ENCODE data around the gene FGG.

Gene FGG

DNA sequence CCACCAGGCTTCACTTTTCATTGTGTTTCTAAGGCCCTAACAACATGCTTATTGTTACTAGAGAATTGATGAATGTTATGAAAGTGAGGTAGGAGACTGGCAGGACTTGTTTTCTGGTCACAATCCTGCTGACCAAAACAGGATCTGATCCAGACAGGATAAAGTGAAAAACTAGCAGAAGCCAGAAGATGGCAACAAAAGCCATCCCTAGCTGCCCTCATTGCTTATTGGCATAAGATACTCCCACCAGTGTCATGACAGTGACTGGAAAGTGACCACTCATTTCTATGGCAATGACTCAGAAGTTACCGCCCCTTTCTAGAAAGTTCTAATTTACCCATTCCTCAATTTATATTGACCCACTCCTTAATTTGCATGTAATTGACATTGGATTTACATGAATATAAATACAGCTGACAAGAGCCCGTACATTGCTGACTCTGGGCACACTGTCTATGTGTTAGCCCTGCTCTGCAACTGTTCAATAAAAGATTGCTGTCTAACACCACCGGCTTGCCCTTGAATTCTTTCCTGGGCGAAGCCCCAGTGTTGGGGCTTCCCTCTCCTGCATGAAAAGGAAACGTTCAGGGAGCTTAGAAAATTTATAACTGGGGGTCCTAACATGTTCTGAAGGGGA lies 30.0 kb upstream of the FGG start:
- TF ChIP-seq, protein P1, sequence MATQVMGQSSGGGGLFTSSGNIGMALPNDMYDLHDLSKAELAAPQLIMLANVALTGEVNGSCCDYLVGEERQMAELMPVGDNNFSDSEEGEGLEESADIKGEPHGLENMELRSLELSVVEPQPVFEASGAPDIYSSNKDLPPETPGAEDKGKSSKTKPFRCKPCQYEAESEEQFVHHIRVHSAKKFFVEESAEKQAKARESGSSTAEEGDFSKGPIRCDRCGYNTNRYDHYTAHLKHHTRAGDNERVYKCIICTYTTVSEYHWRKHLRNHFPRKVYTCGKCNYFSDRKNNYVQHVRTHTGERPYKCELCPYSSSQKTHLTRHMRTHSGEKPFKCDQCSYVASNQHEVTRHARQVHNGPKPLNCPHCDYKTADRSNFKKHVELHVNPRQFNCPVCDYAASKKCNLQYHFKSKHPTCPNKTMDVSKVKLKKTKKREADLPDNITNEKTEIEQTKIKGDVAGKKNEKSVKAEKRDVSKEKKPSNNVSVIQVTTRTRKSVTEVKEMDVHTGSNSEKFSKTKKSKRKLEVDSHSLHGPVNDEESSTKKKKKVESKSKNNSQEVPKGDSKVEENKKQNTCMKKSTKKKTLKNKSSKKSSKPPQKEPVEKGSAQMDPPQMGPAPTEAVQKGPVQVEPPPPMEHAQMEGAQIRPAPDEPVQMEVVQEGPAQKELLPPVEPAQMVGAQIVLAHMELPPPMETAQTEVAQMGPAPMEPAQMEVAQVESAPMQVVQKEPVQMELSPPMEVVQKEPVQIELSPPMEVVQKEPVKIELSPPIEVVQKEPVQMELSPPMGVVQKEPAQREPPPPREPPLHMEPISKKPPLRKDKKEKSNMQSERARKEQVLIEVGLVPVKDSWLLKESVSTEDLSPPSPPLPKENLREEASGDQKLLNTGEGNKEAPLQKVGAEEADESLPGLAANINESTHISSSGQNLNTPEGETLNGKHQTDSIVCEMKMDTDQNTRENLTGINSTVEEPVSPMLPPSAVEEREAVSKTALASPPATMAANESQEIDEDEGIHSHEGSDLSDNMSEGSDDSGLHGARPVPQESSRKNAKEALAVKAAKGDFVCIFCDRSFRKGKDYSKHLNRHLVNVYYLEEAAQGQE (IDR thresholded peaks at IDR 0.05; ENCODE audit: low read depth), result no peak
- no peak for TF ChIP-seq MAX (IDR thresholded peaks at IDR 0.05)
- TF ChIP-seq ZBTB7A (IDR thresholded peaks at IDR 0.05; ENCODE audit: low read depth), result no peak
- TF ChIP-seq YY1 (IDR thresholded peaks at IDR 0.05; ENCODE audit: low read depth), result no peak
- no peak for TF ChIP-seq TEAD4 (IDR thresholded peaks at IDR 0.05)
- no peak for TF ChIP-seq EP300 (IDR thresholded peaks at IDR 0.05; ENCODE audit: borderline replicate concordance)
- no peak for TF ChIP-seq NFIC (IDR thresholded peaks at IDR 0.05)
- TF ChIP-seq TCF12 (IDR thresholded peaks at IDR 0.05; ENCODE audit: low read depth), result no peak

GRCh38 chr4:154640999-154641398 lies 28.5 kb upstream of the FGG start:
- TF ChIP-seq TCF12 (IDR thresholded peaks at IDR 0.05; ENCODE audit: low read depth), result no peak
- no peak for TF ChIP-seq EGR1 (IDR thresholded peaks at IDR 0.05)
- no peak for TF ChIP-seq CEBPB (IDR thresholded peaks at IDR 0.05)
- no peak for TF ChIP-seq YY1 (IDR thresholded peaks at IDR 0.05; ENCODE audit: low read depth)
- TF ChIP-seq MAX (IDR thresholded peaks at IDR 0.05), result no peak
- no peak for TF ChIP-seq NFIC (IDR thresholded peaks at IDR 0.05)
- no peak for TF ChIP-seq CREB1 (IDR thresholded peaks at IDR 0.05; ENCODE audit: low read depth)

GRCh38 chr4:154634058-154634457 lies 21.6 kb upstream of the FGG start:
- TF ChIP-seq TEAD4 (IDR thresholded peaks at IDR 0.05), result no peak
- TF ChIP-seq EGR1 (IDR thresholded peaks at IDR 0.05), result no peak
- TF ChIP-seq, protein P1 (IDR thresholded peaks at IDR 0.05; ENCODE audit: low read depth), result no peak
- no peak for TF ChIP-seq MAX (IDR thresholded peaks at IDR 0.05)
- TF ChIP-seq RAD21 (IDR thresholded peaks at IDR 0.05; ENCODE audit: low read depth), result no peak
- no peak for TF ChIP-seq TAF1 (IDR thresholded peaks at IDR 0.05; ENCODE audit: low read depth)
- TF ChIP-seq, protein P2, sequence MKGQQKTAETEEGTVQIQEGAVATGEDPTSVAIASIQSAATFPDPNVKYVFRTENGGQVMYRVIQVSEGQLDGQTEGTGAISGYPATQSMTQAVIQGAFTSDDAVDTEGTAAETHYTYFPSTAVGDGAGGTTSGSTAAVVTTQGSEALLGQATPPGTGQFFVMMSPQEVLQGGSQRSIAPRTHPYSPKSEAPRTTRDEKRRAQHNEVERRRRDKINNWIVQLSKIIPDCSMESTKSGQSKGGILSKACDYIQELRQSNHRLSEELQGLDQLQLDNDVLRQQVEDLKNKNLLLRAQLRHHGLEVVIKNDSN (IDR thresholded peaks at IDR 0.05), result no peak
- no peak for TF ChIP-seq ZBTB7A (IDR thresholded peaks at IDR 0.05; ENCODE audit: low read depth)
- TF ChIP-seq EP300 (IDR thresholded peaks at IDR 0.05; ENCODE audit: borderline replicate concordance), result no peak
- TF ChIP-seq FOXM1 (IDR thresholded peaks at IDR 0.05; ENCODE audit: borderline replicate concordance, low read depth), result no peak
- no peak for TF ChIP-seq YY1 (IDR thresholded peaks at IDR 0.05; ENCODE audit: low read depth)
- TF ChIP-seq CEBPB (IDR thresholded peaks at IDR 0.05), result no peak
- TF ChIP-seq TCF12 (IDR thresholded peaks at IDR 0.05; ENCODE audit: low read depth), result no peak
- TF ChIP-seq CREB1 (IDR thresholded peaks at IDR 0.05; ENCODE audit: low read depth), result no peak

GRCh38 chr4:154631828-154632227 lies 19.4 kb upstream of the FGG start:
- TF ChIP-seq, protein P1 (IDR thresholded peaks at IDR 0.05; ENCODE audit: low read depth), result no peak
- TF ChIP-seq TCF12 (IDR thresholded peaks at IDR 0.05; ENCODE audit: low read depth) (no peak), ZBTB7A (IDR thresholded peaks at IDR 0.05; ENCODE audit: low read depth) (no peak), TAF1 (IDR thresholded peaks at IDR 0.05; ENCODE audit: low read depth) (no peak), NFIC (IDR thresholded peaks at IDR 0.05) (no peak), EGR1 (IDR thresholded peaks at IDR 0.05) (no peak), MAX (IDR thresholded peaks at IDR 0.05) (no peak), TEAD4 (IDR thresholded peaks at IDR 0.05) (no peak), CREB1 (IDR thresholded peaks at IDR 0.05; ENCODE audit: low read depth) (no peak), FOXM1 (IDR thresholded peaks at IDR 0.05; ENCODE audit: borderline replicate concordance, low read depth) (no peak), EP300 (IDR thresholded peaks at IDR 0.05; ENCODE audit: borderline replicate concordance) (no peak), RAD21 (IDR thresholded peaks at IDR 0.05; ENCODE audit: low read depth) (no peak), YY1 (IDR thresholded peaks at IDR 0.05; ENCODE audit: low read depth) (no peak), CEBPB (IDR thresholded peaks at IDR 0.05) (no peak)
- TF ChIP-seq, protein P2 (IDR thresholded peaks at IDR 0.05), result no peak
